HAP-1 (cell line): ENCODE measurements around the gene CLN6.
"Not testable (repeated sequence)": the region's sequence is repeated elsewhere in the genome, so short reads cannot be mapped to it uniquely, and the experiment has no call there.

ENCODE experiments used
- DNase-seq, 2 experiments: peaks; one replicate each; pipeline ENCODE4 v3.0.0-alpha.2; 2016 to 2020; ENCODE audit warnings: low spot score in 2 of 2
- H3K27me3 ChIP-seq: fragments of 250-450 bp; sonication (Bioruptor Pico); 2 replicates; pipeline ENCODE4 v1.5.1; 2020; ENCODE audit warnings: low read depth, mild to moderate bottlenecking, moderate library complexity
- H3K36me3 ChIP-seq: fragments of 250-450 bp; sonication (Bioruptor Pico); replicated peaks from 2 replicates; pipeline ENCODE4 v1.5.1; 2020; ENCODE audit warnings: mild to moderate bottlenecking
- H3K4me1 ChIP-seq: fragments of 250-450 bp; sonication (Bioruptor Pico); 2 replicates; pipeline ENCODE4 v1.5.1; 2020; ENCODE audit warnings: mild to moderate bottlenecking
- H3K4me3 ChIP-seq: fragments of 250-450 bp; sonication (Bioruptor Pico); 2 replicates; pipeline ENCODE4 v1.5.1; 2020; ENCODE audit warnings: mild to moderate bottlenecking, moderate library complexity
- H3K9me3 ChIP-seq: fragments of 250-450 bp; sonication (Bioruptor Pico); 2 replicates; pipeline ENCODE4 v1.5.1; 2020; ENCODE audit warnings: mild to moderate bottlenecking, moderate library complexity
- in situ Hi-C: fragments of 300-500 bp; cut with MboI; formaldehyde crosslinking; loops from 3 replicates; pipeline ENCODE4 v1.14.3; 2020; ENCODE audit warnings: low sequenced_read_pairs, inconsistent platforms, mixed read lengths

Gene CLN6

DNA sequence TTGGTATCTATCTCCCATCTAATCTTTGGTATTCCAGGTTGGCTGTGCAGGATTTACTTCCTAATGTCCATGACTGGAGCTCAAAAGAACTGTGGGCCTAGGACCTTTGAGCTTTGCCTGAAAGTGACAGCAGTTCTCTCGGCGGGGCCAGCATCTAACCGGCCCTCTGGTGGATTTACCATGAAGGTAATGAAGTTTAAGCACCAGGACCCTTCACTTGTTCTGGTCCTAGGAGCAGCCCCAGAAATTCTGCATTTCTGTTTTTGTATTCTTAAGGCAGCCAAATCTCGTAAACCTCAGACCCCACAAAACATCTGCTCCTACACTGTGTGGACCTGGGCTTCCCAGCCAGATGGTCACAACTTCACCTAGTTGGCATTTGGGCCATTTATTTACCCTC, 37.4 kb downstream of the CLN6 start:
- in situ Hi-C loops = no loop called here
- H3K9me3 ChIP-seq = no peaks in the 10 kb centered on the region
- no peak for DNase-seq
- H3K4me3 ChIP-seq = no peak overlapping the region
- H3K36me3 ChIP-seq = peaks cover 74% of the 10 kb centered on the region
- H3K4me1 ChIP-seq = no peaks in the 10 kb centered on the region
- no peaks in the 10 kb centered on the region for H3K27me3 ChIP-seq

- Histone ChIP-seq H3K9me3 (no peaks in the 10 kb centered on the region), H3K4me1 (no peaks in the 10 kb centered on the region), H3K27me3 (no peaks in the 10 kb centered on the region), H3K4me3 (no peak overlapping the region), H3K36me3 (peaks cover 78% of the 10 kb centered on the region)
- in situ Hi-C loops = no loop called here
- no peak for DNase-seq
These were observed 38.0 kb downstream of the CLN6 start for GRCh38 chr15:68191555-68191954.

GRCh38 chr15:68190048-68190447, 39.5 kb downstream of the CLN6 start:
- in situ Hi-C loops = no loop called here
- H3K36me3 ChIP-seq = peaks cover 77% of the 10 kb centered on the region
- H3K27me3 ChIP-seq = no peaks in the 10 kb centered on the region
- no peak overlapping the region for H3K4me3 ChIP-seq
- no peaks in the 10 kb centered on the region for H3K4me1 ChIP-seq
- no peaks in the 10 kb centered on the region for H3K9me3 ChIP-seq
- DNase-seq = no peak

- no peaks in the 10 kb centered on the region for H3K9me3 ChIP-seq
- H3K36me3 ChIP-seq = peaks cover 86% of the 10 kb centered on the region
- H3K27me3 ChIP-seq = no peaks in the 10 kb centered on the region
- no peaks in the 10 kb centered on the region for H3K4me1 ChIP-seq
- no peak overlapping the region for H3K4me3 ChIP-seq
- in situ Hi-C loops = no loop called here
- no peak for DNase-seq
These were observed 40.9 kb downstream of the CLN6 start for GRCh38 chr15:68188647-68189046.

DNA sequence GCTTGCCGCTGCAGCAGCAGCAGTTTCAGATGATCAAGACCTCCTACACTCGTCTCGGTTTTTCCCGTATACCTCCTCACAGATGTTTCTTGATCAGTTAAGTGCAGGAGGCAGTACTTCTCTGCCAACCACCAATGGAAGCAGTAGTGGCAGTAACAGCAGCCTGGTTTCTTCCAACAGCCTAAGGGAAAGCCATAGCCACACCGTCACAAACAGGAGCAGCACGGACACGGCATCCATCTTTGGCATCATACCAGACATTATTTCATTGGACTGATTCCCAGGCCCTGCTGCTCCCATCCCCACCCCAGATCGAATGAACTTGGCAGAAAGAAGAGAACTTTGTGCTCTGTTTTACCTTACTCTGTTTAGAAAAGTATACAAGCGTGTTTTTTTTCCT, 42.0 kb downstream of the CLN6 start:
- Histone ChIP-seq H3K9me3 (no peaks in the 10 kb centered on the region), H3K36me3 (peaks cover 80% of the 10 kb centered on the region), H3K27me3 (no peaks in the 10 kb centered on the region), H3K4me3 (no peak overlapping the region), H3K4me1 (no peaks in the 10 kb centered on the region)
- no peak for DNase-seq
- in situ Hi-C loops = no loop called here

GRCh38 chr15:68186671-68187397, 42.7 kb downstream of the CLN6 start:
- in situ Hi-C loops = no loop called here
- H3K4me1 ChIP-seq = no peaks in the 10 kb centered on the region
- DNase-seq = no peak
- H3K36me3 ChIP-seq = peaks cover 75% of the 10 kb centered on the region
- no peak overlapping the region for H3K4me3 ChIP-seq
- H3K27me3 ChIP-seq = no peaks in the 10 kb centered on the region
- H3K9me3 ChIP-seq = no peaks in the 10 kb centered on the region

GRCh38 chr15:68184616-68185480, 44.7 kb downstream of the CLN6 start:
- no peaks in the 10 kb centered on the region for H3K9me3 ChIP-seq
- H3K27me3 ChIP-seq = no peaks in the 10 kb centered on the region
- no peak overlapping the region for H3K4me3 ChIP-seq
- no peaks in the 10 kb centered on the region for H3K4me1 ChIP-seq
- in situ Hi-C loops = no loop called here
- no peak for DNase-seq
- peaks cover 72% of the 10 kb centered on the region for H3K36me3 ChIP-seq

DNA sequence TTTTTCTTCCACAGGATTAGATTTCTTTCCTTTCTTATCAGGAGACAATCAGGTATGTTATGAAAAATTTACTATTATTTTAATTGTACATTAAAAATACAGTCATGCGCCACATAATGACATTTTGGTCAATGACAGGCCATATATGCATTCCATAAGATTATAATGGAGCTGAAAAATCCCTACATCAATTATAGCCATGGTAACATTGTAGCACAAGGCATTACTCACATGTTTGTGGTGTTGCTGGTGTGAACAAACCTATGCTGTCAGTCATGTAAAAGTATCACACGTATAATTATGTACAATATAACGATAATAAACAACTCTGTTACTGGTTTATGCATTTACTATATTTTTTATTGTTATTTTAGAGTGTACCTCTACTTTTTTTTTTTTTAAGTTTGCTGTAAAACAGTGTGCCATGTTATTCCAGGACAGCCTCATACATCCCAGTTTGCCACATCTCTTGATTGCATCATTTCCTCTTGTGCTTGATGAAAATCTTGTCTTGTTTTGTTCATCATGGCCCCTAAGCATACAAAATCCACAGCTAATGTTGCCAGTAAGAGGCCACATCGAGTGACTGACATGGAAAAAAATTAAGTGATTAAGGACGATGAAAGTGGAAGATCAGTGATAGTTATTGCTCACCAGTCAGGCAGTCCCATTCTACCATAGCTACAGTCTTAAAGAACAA, 45.8 kb downstream of the CLN6 start:
- H3K4me1 ChIP-seq = peaks cover 4% of the 10 kb centered on the region; the same call in 1 of the 2 replicates
- DNase-seq = no peak
- no peaks in the 10 kb centered on the region for H3K9me3 ChIP-seq
- H3K4me3 ChIP-seq = no peak overlapping the region
- peaks cover 63% of the 10 kb centered on the region for H3K36me3 ChIP-seq
- in situ Hi-C loops = no loop called here
- H3K27me3 ChIP-seq = no peaks in the 10 kb centered on the region

- Histone ChIP-seq H3K36me3 (peaks cover 32% of the 10 kb centered on the region), H3K27me3 (no peaks in the 10 kb centered on the region), H3K4me3 (no peak overlapping the region), H3K9me3 (no peaks in the 10 kb centered on the region), H3K4me1 (peaks cover 4% of the 10 kb centered on the region; the same call in 1 of the 2 replicates)
- in situ Hi-C loops = no loop called here
- DNase-seq = no peak
These were observed 51.8 kb downstream of the CLN6 start for GRCh38 chr15:68177742-68178141.

GRCh38 chr15:68176601-68177000, 52.9 kb downstream of the CLN6 start:
- H3K4me3 ChIP-seq = no peak overlapping the region
- DNase-seq = no peak
- H3K4me1 ChIP-seq = peaks cover 4% of the 10 kb centered on the region; the same call in 1 of the 2 replicates
- H3K27me3 ChIP-seq = no peaks in the 10 kb centered on the region
- no peaks in the 10 kb centered on the region for H3K9me3 ChIP-seq
- H3K36me3 ChIP-seq = peaks cover 27% of the 10 kb centered on the region
- in situ Hi-C loops = no loop called here

GRCh38 chr15:68175526-68175925, 54.0 kb downstream of the CLN6 start:
- H3K4me3 ChIP-seq = no peak overlapping the region
- DNase-seq = no peak
- in situ Hi-C loops = no loop called here
- H3K4me1 ChIP-seq = peaks cover 4% of the 10 kb centered on the region; the same call in 1 of the 2 replicates
- H3K9me3 ChIP-seq = no peaks in the 10 kb centered on the region
- H3K36me3 ChIP-seq = peaks cover 16% of the 10 kb centered on the region
- H3K27me3 ChIP-seq = no peaks in the 10 kb centered on the region

DNA sequence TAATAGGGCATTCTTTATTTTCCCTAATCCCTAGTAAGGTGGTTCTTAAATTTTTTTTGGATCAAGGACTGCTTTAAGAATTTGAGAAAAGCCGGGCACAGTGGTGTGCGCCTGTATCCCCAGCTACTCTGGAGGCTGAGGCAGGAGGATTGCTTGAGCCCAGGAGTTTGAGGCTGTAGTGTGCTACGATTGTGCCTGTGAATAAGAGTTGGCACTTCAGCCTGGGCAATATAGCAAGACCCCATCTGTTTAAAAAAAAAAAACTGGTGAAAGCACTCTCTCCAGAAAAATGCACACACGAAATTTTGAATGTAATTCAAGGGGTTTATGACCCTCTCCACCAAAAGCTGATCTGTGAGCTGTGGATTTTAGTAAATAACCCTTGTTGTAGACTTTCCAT, 56.4 kb downstream of the CLN6 start:
- Histone ChIP-seq H3K36me3 (peaks cover 23% of the 10 kb centered on the region), H3K9me3 (no peaks in the 10 kb centered on the region), H3K4me1 (no peaks in the 10 kb centered on the region), H3K27me3 (no peaks in the 10 kb centered on the region), H3K4me3 (no peak overlapping the region)
- in situ Hi-C loops = no loop called here
- no peak for DNase-seq

- in situ Hi-C loops = not testable (repeated sequence)
These were observed 57.5 kb downstream of the CLN6 start for GRCh38 chr15:68172037-68172436.

DNA sequence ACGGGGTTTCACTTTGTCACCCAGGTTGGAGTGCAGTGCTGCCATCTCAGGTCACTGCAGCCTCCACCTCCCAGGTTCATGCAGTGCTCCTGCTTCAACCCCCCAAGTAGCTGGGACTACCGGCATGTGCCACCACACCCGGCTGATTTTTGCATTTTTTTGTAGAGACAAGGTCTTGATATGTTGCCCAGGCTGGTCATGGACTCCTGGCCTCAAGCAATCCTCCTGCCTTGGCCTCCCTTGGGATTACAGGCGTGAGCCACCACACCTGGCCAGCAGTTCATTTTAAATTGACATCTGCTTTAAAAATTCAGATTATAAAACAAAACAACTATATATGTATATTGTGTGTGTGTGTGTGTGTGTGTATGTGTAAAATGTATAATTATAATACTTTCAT, 62.7 kb downstream of the CLN6 start:
- Histone ChIP-seq H3K9me3 (no peaks in the 10 kb centered on the region), H3K4me3 (no peak overlapping the region), H3K4me1 (no peaks in the 10 kb centered on the region), H3K36me3 (peaks cover 15% of the 10 kb centered on the region), H3K27me3 (no peaks in the 10 kb centered on the region)
- DNase-seq = no peak
- in situ Hi-C loops = no loop called here

More at GRCh38 chr15:68172037-68172436, 57.5 kb downstream of the CLN6 start:
- H3K4me1 ChIP-seq, H3K4me3 ChIP-seq, H3K9me3 ChIP-seq, DNase-seq, H3K27me3 ChIP-seq: not testable (repeated sequence)
- H3K36me3 ChIP-seq = peaks cover 19% of the 10 kb centered on the region
